Measurements from ENCODE around the gene RIMS3. TPM values are rescaled to one million over a fixed set of nuclear protein-coding genes. Genes with fewer than 3 reads are reported as not detected.
A peak's percentile ranks its signal among the peaks of the same experiment; 100 is the strongest.

The RIMS3 gene
- total and polyA plus RNA-seq, 5 donors from 2014 or later, result 1.0 to 3.8 (median 1.9) TPM

GRCh38 chr1:40673452-40673851, 8.0 kb upstream of the RIMS3 start:
- Histone ChIP-seq H3K9me3 (ENCODE audit: control insufficient read depth in 2 of 2, low read length in 2 of 2) (no peaks in the 10 kb centered on the region), H3K27me3 (ENCODE audit: control insufficient read depth, insufficient read depth, low read length) (peaks cover 1% of the 10 kb centered on the region), H3K27ac (ENCODE audit: insufficient read depth, low read length, poor library complexity, severe bottlenecking) (no peak overlapping the region), H3K36me3 (ENCODE audit: control insufficient read depth, insufficient read depth, low read length) (no peaks in the 10 kb centered on the region), H3K4me1 (ENCODE audit: control insufficient read depth, insufficient read depth, low read length, poor library complexity, severe bottlenecking) (peaks cover 4% of the 10 kb centered on the region), H3K4me3 (ENCODE audit: low read depth, low read length) (no peak overlapping the region)
- no peak overlapping the region for H3K4me3 Mint-ChIP-seq
- H3K4me1 Mint-ChIP-seq, result peaks cover 0 to 8% (median 5%) of the 10 kb centered on the region in 4 donors
- H3K27ac Mint-ChIP-seq, result no peak overlapping the region
- H3K27me3 Mint-ChIP-seq, result peaks cover 17% of the 10 kb centered on the region
- H3K9me3 Mint-ChIP-seq, result no peaks in the 10 kb centered on the region
- ATAC-seq (ENCODE audit: low read depth in 2 of 2) (no peak), DNase-seq (no peak)
- H3K36me3 Mint-ChIP-seq, result no peaks in the 10 kb centered on the region

- Mint-ChIP-seq H3K27ac (peak overlapping the region in 1 of 3 donors; percentile 12), H3K36me3 (no peaks in the 10 kb centered on the region), H3K4me1 (peaks cover 5 to 29% (median 14%) of the 10 kb centered on the region in 4 donors), H3K9me3 (no peaks in the 10 kb centered on the region), H3K27me3 (peaks cover 11% of the 10 kb centered on the region), H3K4me3 (peak overlapping the region in 3 of 4 donors; percentile 41 to 70 (median 41))
- ATAC-seq (ENCODE audit: low read depth in 2 of 2), result peak; percentile 69 to 82
- no peaks in the 10 kb centered on the region for H3K9me3 ChIP-seq (ENCODE audit: control insufficient read depth in 2 of 2, low read length in 2 of 2)
- peaks cover 19% of the 10 kb centered on the region for H3K4me1 ChIP-seq (ENCODE audit: control insufficient read depth, insufficient read depth, low read length, poor library complexity, severe bottlenecking)
- no peak overlapping the region for H3K27ac ChIP-seq (ENCODE audit: insufficient read depth, low read length, poor library complexity, severe bottlenecking)
- no peaks in the 10 kb centered on the region for H3K36me3 ChIP-seq (ENCODE audit: control insufficient read depth, insufficient read depth, low read length)
- DNase-seq, result peak; percentile 72 to 83 (median 78)
- H3K27me3 ChIP-seq (ENCODE audit: control insufficient read depth, insufficient read depth, low read length), result no peaks in the 10 kb centered on the region
- no peak overlapping the region for H3K4me3 ChIP-seq (ENCODE audit: low read depth, low read length)
Measured at GRCh38 chr1:40668769-40669525, 3.5 kb upstream of the RIMS3 start.

GRCh38 chr1:40664791-40665190, 691 bp downstream of the RIMS3 start:
- peaks cover 19% of the 10 kb centered on the region for H3K4me1 ChIP-seq (ENCODE audit: control insufficient read depth, insufficient read depth, low read length, poor library complexity, severe bottlenecking)
- H3K9me3 ChIP-seq (ENCODE audit: control insufficient read depth in 2 of 2, low read length in 2 of 2), result no peaks in the 10 kb centered on the region
- Mint-ChIP-seq H3K27me3 (peaks cover 7% of the 10 kb centered on the region), H3K4me1 (peaks cover 5 to 39% (median 20%) of the 10 kb centered on the region in 4 donors), H3K9me3 (no peaks in the 10 kb centered on the region), H3K36me3 (no peaks in the 10 kb centered on the region), H3K27ac (no peak overlapping the region), H3K4me3 (peak overlapping the region; percentile 66 to 88 (median 82))
- H3K27ac ChIP-seq (ENCODE audit: insufficient read depth, low read length, poor library complexity, severe bottlenecking), result no peak overlapping the region
- no peaks in the 10 kb centered on the region for H3K27me3 ChIP-seq (ENCODE audit: control insufficient read depth, insufficient read depth, low read length)
- no peaks in the 10 kb centered on the region for H3K36me3 ChIP-seq (ENCODE audit: control insufficient read depth, insufficient read depth, low read length)
- H3K4me3 ChIP-seq (ENCODE audit: low read depth, low read length), result no peak overlapping the region
- DNase-seq, result no peak
- no peak for ATAC-seq (ENCODE audit: low read depth in 2 of 2)

GRCh38 chr1:40664167-40664537, 1.3 kb downstream of the RIMS3 start:
- Mint-ChIP-seq H3K27ac (peak overlapping the region in 1 of 3 donors; percentile 38), H3K4me1 (peaks cover 4 to 37% (median 20%) of the 10 kb centered on the region in 4 donors)

GRCh38 chr1:40663324-40664166, 1.9 kb downstream of the RIMS3 start:
- H3K27me3 Mint-ChIP-seq, result peaks cover 5% of the 10 kb centered on the region

More at GRCh38 chr1:40664167-40664537, 1.3 kb downstream of the RIMS3 start:
- no peak for DNase-seq
- H3K4me3 ChIP-seq (ENCODE audit: low read depth, low read length), result no peak overlapping the region
- H3K27ac ChIP-seq (ENCODE audit: insufficient read depth, low read length, poor library complexity, severe bottlenecking), result no peak overlapping the region
- H3K9me3 Mint-ChIP-seq, result no peaks in the 10 kb centered on the region
- H3K4me3 Mint-ChIP-seq, result peak overlapping the region; percentile 66 to 88 (median 82)
- H3K27me3 Mint-ChIP-seq, result peaks cover 5% of the 10 kb centered on the region
- H3K36me3 ChIP-seq (ENCODE audit: control insufficient read depth, insufficient read depth, low read length), result no peaks in the 10 kb centered on the region
- ATAC-seq (ENCODE audit: low read depth in 2 of 2), result no peak
- no peaks in the 10 kb centered on the region for H3K36me3 Mint-ChIP-seq
- H3K4me1 ChIP-seq (ENCODE audit: control insufficient read depth, insufficient read depth, low read length, poor library complexity, severe bottlenecking), result peaks cover 19% of the 10 kb centered on the region
- H3K27me3 ChIP-seq (ENCODE audit: control insufficient read depth, insufficient read depth, low read length), result no peaks in the 10 kb centered on the region
- H3K9me3 ChIP-seq (ENCODE audit: control insufficient read depth in 2 of 2, low read length in 2 of 2), result no peaks in the 10 kb centered on the region

GRCh38 chr1:40662864-40663263, 2.6 kb downstream of the RIMS3 start:
- Mint-ChIP-seq H3K27me3 (peaks cover 5% of the 10 kb centered on the region), H3K36me3 (no peaks in the 10 kb centered on the region), H3K4me3 (peak overlapping the region in 3 of 4 donors; percentile 17 to 65 (median 56)), H3K27ac (peak overlapping the region in 1 of 3 donors; percentile 10), H3K4me1 (peaks cover 0 to 31% (median 17%) of the 10 kb centered on the region in 4 donors), H3K9me3 (no peaks in the 10 kb centered on the region)
- DNase-seq, result no peak
- no peak overlapping the region for H3K4me3 ChIP-seq (ENCODE audit: low read depth, low read length)
- no peak for ATAC-seq (ENCODE audit: low read depth in 2 of 2)
- no peaks in the 10 kb centered on the region for H3K9me3 ChIP-seq (ENCODE audit: control insufficient read depth in 2 of 2, low read length in 2 of 2)
- no peaks in the 10 kb centered on the region for H3K36me3 ChIP-seq (ENCODE audit: control insufficient read depth, insufficient read depth, low read length)
- no peaks in the 10 kb centered on the region for H3K27me3 ChIP-seq (ENCODE audit: control insufficient read depth, insufficient read depth, low read length)
- H3K27ac ChIP-seq (ENCODE audit: insufficient read depth, low read length, poor library complexity, severe bottlenecking), result no peak overlapping the region
- peaks cover 15% of the 10 kb centered on the region for H3K4me1 ChIP-seq (ENCODE audit: control insufficient read depth, insufficient read depth, low read length, poor library complexity, severe bottlenecking)

More at GRCh38 chr1:40663324-40664166, 1.9 kb downstream of the RIMS3 start:
- Histone ChIP-seq H3K36me3 (ENCODE audit: control insufficient read depth, insufficient read depth, low read length) (no peaks in the 10 kb centered on the region), H3K4me1 (ENCODE audit: control insufficient read depth, insufficient read depth, low read length, poor library complexity, severe bottlenecking) (peaks cover 16% of the 10 kb centered on the region), H3K4me3 (ENCODE audit: low read depth, low read length) (no peak overlapping the region), H3K9me3 (ENCODE audit: control insufficient read depth in 2 of 2, low read length in 2 of 2) (no peaks in the 10 kb centered on the region), H3K27ac (ENCODE audit: insufficient read depth, low read length, poor library complexity, severe bottlenecking) (no peak overlapping the region), H3K27me3 (ENCODE audit: control insufficient read depth, insufficient read depth, low read length) (no peaks in the 10 kb centered on the region)
- Mint-ChIP-seq H3K9me3 (no peaks in the 10 kb centered on the region), H3K4me1 (peaks cover 0 to 32% (median 17%) of the 10 kb centered on the region in 4 donors), H3K36me3 (no peaks in the 10 kb centered on the region), H3K4me3 (peak overlapping the region; percentile 56 to 74 (median 66)), H3K27ac (peak overlapping the region in 1 of 3 donors; percentile 9)
- ATAC-seq (ENCODE audit: low read depth in 2 of 2) (no peak), DNase-seq (no peak)

- Mint-ChIP-seq H3K27me3 (peaks cover 5% of the 10 kb centered on the region), H3K9me3 (no peaks in the 10 kb centered on the region), H3K27ac (no peak overlapping the region), H3K36me3 (no peaks in the 10 kb centered on the region), H3K4me3 (no peak overlapping the region), H3K4me1 (peaks cover 0 to 27% (median 15%) of the 10 kb centered on the region in 4 donors)
- H3K27ac ChIP-seq (ENCODE audit: insufficient read depth, low read length, poor library complexity, severe bottlenecking), result no peak overlapping the region
- H3K27me3 ChIP-seq (ENCODE audit: control insufficient read depth, insufficient read depth, low read length), result no peaks in the 10 kb centered on the region
- peaks cover 15% of the 10 kb centered on the region for H3K4me1 ChIP-seq (ENCODE audit: control insufficient read depth, insufficient read depth, low read length, poor library complexity, severe bottlenecking)
- no peaks in the 10 kb centered on the region for H3K9me3 ChIP-seq (ENCODE audit: control insufficient read depth in 2 of 2, low read length in 2 of 2)
- no peaks in the 10 kb centered on the region for H3K36me3 ChIP-seq (ENCODE audit: control insufficient read depth, insufficient read depth, low read length)
- no peak overlapping the region for H3K4me3 ChIP-seq (ENCODE audit: low read depth, low read length)
- DNase-seq (no peak), ATAC-seq (ENCODE audit: low read depth in 2 of 2) (no peak)
Measured at GRCh38 chr1:40662151-40662550, 3.3 kb downstream of the RIMS3 start.

Measured in CD4-positive, CD25-positive, alpha-beta regulatory T cell (primary cell).